Activated T-helper 17 cell treated with anti-CD3 and anti-CD28 coated beads, Interleukin-2, amount 50 U/mL, for 72 hours (primary cell): ENCODE results near the gene GNB1L. TPM values are rescaled to one million over a fixed set of nuclear protein-coding genes. Genes with fewer than 3 reads are reported as not detected.

Experiments
- ATAC-seq: fragments of 150-1000 bp; cut with Tn5 transposase; replicated peaks from 2 replicates; pipeline ENCODE4 v1.10.0; 2021; ENCODE audit warnings: mild to moderate bottlenecking, moderate library complexity
- H3K27ac Mint-ChIP-seq: one replicate; pipeline ENCODE4 v1.8.0; 2022; ENCODE audit warnings: mixed read lengths
- H3K27me3 Mint-ChIP-seq: one replicate; pipeline ENCODE4 v1.8.0; 2022; ENCODE audit warnings: mixed read lengths
- H3K36me3 Mint-ChIP-seq: one replicate; pipeline ENCODE4 v1.8.0; 2022; ENCODE audit warnings: low read depth, mild to moderate bottlenecking, mixed read lengths
- H3K4me1 Mint-ChIP-seq: one replicate; pipeline ENCODE4 v1.8.0; 2022; ENCODE audit warnings: mixed read lengths
- H3K4me3 Mint-ChIP-seq: one replicate; pipeline ENCODE4 v1.8.0; 2022; ENCODE audit warnings: mild to moderate bottlenecking, mixed read lengths
- H3K9me3 Mint-ChIP-seq: one replicate; pipeline ENCODE4 v1.8.0; 2022; ENCODE audit warnings: mixed read lengths
- total RNA-seq, 2 donors: library from RNA; stranded (reverse); gene quantifications; one replicate each; pipeline ENCODE4 v1.2.3, GENCODE V29; 2022

The GNB1L gene
- total RNA-seq, 2 donors from 2014 or later = 10.8 to 14.4 TPM

DNA sequence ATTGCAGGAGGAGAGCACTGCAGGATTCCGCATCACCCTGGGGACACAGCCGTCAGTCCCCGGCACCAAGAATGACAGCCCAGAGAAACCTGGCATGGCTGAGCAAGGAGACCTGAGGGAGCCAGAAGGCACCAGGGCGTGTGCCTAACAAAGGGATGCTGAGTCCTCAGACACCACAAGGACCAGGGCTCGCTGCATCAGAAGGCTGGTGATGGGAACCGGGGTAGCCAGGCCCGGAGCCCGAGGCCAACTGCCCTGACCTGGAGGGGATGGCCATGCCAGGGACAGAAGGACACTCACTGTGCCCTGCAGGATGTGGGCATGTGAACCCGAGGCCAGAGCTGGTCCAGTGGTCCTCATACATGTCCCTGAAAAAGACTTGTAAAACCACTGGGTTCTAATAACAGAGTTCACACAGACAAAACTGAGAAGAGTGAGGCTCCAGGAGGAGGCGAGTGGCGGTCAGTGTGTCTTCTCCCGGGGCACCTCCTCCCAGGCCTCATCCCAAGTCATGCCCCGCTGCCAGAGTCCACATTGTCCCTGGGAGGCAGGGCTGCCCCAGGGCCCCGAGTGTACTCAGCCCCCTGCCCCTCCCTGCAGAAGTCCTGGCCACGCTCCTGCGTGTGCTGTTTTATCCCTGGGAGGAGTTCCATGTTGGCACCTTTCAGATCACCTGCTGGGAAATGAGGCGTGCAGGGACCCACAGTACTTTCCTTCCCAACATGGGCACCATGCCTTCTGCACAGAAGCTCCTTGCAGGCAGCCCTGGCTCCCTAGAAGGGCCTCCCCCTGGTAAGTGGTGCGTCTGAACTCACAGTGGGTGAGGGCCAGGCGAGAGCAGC lies 51.6 kb downstream of the GNB1L start:
- no peaks in the 10 kb centered on the region for H3K27me3 Mint-ChIP-seq
- H3K36me3 Mint-ChIP-seq = peaks cover 12% of the 10 kb centered on the region
- H3K27ac Mint-ChIP-seq = no peak overlapping the region
- H3K9me3 Mint-ChIP-seq = no peaks in the 10 kb centered on the region
- peaks cover 3% of the 10 kb centered on the region for H3K4me1 Mint-ChIP-seq
- ATAC-seq = no peak
- H3K4me3 Mint-ChIP-seq = no peak overlapping the region

DNA sequence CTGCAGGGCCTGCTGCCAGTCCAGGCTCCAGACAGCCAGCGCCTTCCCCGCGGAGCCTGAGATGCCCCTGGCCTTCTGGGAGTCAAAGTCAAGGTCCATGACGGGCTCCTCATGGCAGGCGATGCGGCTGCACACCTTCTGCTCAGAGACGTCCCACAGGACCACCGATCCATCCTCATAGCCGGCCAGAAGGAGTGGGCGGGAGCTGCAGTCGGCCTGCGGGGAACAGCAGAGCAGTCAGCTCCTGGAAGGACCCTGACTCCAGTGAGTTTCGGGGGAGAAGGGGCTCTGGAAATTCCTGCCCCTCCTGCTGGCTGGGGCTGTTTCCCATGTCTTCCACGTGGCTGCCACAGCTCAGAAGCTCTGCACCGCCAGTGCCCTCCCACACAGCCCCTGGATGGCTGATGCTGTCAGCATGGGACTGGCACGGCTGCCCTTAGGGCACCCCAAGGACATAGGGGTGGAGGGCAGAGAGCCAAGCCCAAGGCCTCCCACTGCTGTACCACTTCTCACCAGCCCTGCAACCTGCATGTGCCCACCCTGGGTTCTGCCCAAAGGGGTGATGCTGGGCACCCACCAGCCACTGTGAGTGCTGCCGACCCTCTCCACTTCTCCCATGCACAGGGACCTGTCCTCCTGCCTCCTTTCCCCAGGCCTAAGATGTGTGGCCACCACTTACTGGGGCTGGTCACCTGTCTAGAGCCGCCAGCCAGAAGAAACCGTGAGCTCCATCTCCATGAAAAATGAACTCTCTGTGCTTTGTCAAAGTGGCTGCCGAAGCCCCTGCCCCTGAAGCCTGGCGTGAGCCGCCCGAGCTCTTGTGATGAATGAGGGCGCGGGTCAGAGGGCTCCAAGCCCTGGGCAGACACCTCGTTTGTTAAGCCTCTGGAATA lies 52.4 kb downstream of the GNB1L start:
- Mint-ChIP-seq H3K9me3 (no peaks in the 10 kb centered on the region), H3K4me3 (no peak overlapping the region), H3K27ac (no peak overlapping the region), H3K4me1 (peaks cover 3% of the 10 kb centered on the region), H3K27me3 (no peaks in the 10 kb centered on the region), H3K36me3 (peaks cover 12% of the 10 kb centered on the region)
- ATAC-seq = no peak

DNA sequence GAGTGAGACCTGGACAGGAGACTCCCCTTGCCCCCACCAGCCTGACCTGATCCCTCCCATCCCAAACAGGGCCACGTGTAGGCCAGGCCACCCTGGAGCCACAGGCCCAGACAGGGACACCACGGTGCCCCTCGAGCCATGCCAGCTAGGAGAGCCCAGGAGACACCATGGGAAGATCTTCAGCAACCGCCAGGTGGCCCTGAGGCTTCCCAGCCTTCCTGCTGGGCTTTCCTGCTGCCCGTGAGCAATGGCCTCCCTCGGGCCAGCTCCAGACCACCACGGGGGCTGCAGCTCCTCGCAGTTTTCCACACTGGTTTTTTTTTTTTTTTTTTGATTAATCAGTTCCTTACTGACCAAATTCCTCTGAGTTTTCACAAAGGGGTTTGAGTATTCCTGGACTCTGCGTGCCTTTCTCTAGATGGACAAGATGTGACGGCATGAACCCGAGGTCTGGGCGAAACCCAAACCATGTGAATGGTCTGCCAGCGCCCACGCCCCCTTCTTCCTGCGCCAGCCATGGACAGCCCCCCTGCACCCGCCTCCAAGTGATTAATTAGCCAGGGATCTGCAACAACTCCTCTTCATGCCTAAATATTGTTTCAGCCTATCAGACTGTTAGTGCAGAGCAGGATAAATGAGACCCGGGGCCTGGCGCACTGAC lies 53.2 kb downstream of the GNB1L start:
- Mint-ChIP-seq H3K4me3 (no peak overlapping the region), H3K4me1 (peaks cover 3% of the 10 kb centered on the region), H3K27ac (no peak overlapping the region), H3K27me3 (no peaks in the 10 kb centered on the region), H3K9me3 (no peaks in the 10 kb centered on the region), H3K36me3 (peaks cover 12% of the 10 kb centered on the region)
- no peak for ATAC-seq

DNA sequence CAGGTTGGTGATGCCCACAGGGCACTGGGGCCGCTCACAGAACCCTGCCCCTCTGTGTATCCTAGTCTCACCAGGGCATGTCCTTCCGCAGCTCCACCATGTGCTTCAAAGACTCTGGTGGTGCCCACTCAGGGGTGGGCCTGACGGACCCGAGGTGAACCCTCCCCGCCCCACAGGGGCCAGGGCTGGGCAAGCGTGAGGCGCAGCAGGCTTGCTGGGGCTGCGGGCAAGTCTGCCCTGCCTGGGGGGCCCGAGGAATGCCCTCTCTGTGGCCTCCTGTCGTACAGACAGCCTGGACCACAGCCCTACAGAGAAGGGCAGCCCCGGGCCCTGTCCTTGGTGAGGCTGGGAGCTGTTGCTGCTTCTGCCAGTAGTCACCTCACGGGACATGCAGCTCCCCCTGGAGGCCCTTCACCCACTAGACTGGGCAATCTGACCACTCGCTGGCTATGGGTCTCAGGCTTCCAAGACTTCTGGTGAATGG lies 53.9 kb downstream of the GNB1L start:
- Mint-ChIP-seq H3K9me3 (no peaks in the 10 kb centered on the region), H3K36me3 (peaks cover 12% of the 10 kb centered on the region), H3K4me3 (no peak overlapping the region), H3K27ac (no peak overlapping the region), H3K27me3 (no peaks in the 10 kb centered on the region), H3K4me1 (peaks cover 3% of the 10 kb centered on the region)
- no peak for ATAC-seq

DNA sequence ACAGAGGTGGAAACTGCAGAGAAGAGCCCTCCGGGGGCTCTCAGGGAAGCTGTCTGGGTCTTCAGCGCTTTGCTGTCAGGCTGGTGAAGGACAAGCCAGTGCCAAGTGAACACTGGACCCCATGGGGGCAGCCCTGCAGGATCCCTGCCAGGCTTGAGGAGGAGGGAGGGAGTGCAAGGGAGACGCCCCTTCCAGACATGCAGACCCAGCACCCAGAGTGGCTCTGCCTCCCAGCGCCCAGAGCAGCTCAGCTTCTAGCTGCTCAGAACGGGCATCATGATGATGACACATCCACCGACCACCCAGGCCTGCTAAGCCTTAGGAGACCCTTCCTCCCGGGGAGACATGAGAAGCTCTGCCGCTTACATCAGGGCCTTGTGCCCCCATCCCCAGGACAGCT lies 54.4 kb downstream of the GNB1L start:
- Mint-ChIP-seq H3K9me3 (no peaks in the 10 kb centered on the region), H3K4me3 (no peak overlapping the region), H3K27me3 (no peaks in the 10 kb centered on the region), H3K27ac (no peak overlapping the region), H3K4me1 (peaks cover 3% of the 10 kb centered on the region), H3K36me3 (peaks cover 12% of the 10 kb centered on the region)
- no peak for ATAC-seq

DNA sequence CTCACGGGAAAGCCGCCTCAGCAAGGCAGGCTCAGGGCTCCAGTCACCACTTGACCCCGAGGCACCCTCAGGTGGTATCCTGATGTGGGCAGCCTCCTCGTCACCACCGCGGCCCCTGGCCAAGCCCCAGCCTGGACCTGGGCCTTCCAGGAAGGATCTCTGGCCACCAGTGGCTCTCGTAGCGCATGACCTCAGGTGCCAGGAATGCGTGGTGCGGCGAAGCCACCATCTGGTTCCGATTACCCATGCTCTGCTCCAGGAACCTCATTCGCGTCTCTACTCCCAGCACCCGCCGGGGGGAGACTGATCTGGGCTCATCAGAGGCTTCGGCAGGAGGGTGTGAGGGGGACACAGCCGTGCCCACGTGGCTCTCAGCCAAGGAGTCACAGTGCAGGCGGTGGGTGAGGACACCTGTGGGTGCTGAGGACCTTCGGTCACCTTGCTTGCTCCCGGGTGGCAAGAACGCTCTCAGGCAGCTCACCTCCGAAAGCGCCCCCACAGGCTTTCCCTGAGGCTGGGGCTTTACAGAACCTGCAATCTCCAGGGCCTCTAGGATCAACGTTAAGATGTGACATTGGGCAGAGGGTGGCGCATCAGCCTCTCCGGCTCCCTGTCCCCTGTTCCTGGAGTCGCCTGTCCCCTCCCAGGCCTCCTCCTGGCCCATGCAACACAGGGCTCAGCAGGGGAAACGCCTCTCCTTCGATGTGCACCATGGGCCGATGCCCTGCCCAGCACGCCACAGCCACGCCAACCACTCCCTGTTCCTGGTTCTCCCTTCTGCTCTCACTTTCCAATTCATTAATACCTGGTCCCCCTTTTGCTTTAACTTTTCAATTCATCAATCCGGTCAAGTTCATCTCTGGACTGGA lies 55.1 kb downstream of the GNB1L start:
- H3K4me3 Mint-ChIP-seq = no peak overlapping the region
- H3K36me3 Mint-ChIP-seq = peaks cover 12% of the 10 kb centered on the region
- H3K27me3 Mint-ChIP-seq = no peaks in the 10 kb centered on the region
- H3K4me1 Mint-ChIP-seq = peaks cover 3% of the 10 kb centered on the region
- no peak overlapping the region for H3K27ac Mint-ChIP-seq
- ATAC-seq = no peak
- H3K9me3 Mint-ChIP-seq = no peaks in the 10 kb centered on the region

DNA sequence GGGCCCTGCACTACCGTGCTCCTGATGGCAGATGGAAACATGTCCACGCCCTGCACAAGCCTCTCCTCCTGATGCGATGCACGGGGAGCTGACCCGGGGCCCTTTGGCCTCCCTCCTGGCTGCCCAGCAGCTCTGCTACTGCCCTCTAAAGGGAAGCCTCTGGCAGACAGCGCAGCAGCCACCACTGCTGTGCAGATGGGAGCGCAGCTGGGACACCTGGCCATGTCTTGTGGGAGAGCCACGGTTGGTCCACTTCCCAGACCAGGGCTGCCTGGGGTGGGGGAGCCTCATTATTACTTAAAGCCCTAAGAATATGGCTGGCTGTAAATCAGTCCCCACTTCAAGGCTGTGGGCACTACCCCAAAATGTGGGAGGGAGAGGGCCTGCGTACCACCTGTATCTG lies 55.8 kb downstream of the GNB1L start:
- no peaks in the 10 kb centered on the region for H3K27me3 Mint-ChIP-seq
- ATAC-seq = no peak
- peaks cover 3% of the 10 kb centered on the region for H3K4me1 Mint-ChIP-seq
- no peak overlapping the region for H3K4me3 Mint-ChIP-seq
- H3K9me3 Mint-ChIP-seq = no peaks in the 10 kb centered on the region
- H3K27ac Mint-ChIP-seq = no peak overlapping the region
- peaks cover 13% of the 10 kb centered on the region for H3K36me3 Mint-ChIP-seq

DNA sequence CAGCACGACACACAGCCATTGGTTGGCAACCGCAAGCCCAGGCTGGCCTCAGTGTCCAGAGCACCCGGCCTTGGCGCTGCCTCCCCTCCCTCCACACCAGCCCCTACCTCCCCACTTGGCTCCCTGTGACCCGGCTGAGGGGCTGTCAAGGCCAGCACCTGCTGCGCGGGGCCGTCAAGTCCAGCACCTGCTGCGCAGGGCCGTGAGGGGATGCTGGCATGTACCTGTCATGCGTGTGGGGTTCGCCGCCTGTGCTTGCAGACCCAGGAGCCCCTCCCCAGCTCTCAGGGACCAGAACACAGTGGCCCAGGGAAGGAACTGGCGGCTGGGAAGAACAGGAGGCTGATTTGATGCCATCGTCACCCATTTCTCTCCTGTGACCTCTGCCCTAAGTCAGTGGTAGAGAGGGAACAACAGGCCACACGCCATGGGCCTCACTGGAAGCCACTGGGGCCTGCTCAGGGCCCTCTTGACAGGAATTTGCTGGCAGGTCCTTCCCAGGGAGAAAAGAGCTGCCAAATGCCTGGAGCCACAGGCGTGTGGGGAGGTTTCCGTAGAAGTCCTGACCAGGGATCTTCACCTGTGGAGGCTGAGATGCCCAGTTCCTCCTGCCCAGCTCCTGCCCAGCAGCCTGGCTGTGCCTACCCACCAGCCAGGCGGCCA lies 56.5 kb downstream of the GNB1L start:
- H3K4me1 Mint-ChIP-seq = peaks cover 3% of the 10 kb centered on the region
- no peak overlapping the region for H3K27ac Mint-ChIP-seq
- no peak for ATAC-seq
- H3K36me3 Mint-ChIP-seq = peaks cover 21% of the 10 kb centered on the region
- H3K4me3 Mint-ChIP-seq = no peak overlapping the region
- no peaks in the 10 kb centered on the region for H3K27me3 Mint-ChIP-seq
- H3K9me3 Mint-ChIP-seq = peaks cover 5% of the 10 kb centered on the region

DNA sequence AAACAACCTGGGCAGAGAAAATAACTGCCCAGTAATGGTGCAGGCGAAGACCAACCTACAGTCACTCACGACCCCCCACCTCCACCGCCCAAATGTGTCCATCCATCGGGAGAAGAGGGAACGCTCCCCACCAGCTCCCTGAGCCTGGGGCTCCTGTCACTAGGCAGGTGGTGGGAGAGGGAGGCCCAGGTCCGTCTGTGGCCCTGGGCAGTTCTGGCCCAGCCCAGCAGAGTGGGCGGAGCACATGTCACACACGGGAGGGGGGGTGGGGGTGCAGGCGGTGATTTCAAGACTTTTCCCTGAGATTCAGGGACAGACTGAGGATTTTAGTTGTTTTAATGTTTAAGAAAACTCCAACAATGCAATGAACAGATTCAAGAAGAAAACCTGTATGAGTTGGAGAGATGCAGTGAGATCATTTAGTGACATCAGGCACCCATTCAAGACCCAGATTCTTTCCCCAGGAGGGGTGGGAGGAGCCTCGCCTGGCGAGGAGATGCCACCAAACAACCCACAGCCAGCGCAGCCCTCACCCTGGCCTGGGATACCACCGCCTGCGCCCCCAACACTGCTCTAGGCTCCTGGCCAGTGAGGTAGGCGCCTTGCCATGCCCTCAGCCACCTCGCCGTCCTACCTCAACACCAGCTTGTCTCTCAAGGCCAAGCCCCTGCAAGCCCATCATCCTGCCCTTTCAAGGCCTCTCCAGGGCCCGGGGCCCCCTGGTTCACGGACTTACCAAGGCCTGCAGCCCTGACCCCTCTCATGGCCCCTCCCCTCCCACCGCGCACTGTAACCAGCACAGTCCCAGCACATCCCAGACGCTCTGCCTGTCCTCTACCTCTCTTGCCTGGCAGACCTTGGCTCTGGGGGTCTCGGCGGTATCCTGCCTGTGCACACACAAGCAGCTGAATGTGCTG lies 57.3 kb downstream of the GNB1L start:
- peaks cover 3% of the 10 kb centered on the region for H3K4me1 Mint-ChIP-seq

DNA sequence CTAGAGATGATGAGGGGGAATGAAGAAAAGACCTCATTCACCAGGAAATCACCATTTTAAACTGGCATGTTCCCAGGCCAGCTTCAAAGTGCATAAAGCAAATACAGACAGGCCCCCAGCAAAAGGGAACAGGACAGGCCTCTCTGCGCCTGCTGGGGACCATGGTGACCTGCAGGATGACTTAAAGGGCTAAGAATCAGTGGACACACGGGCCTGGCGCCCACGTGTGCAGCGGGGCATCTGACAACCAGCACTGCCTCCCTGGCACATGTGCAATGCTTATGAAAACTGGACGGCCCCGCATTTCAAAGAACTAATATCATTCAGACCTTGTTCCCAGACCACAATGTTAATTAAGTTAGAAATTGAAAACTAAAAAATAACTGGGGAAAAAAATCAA lies 58.5 kb downstream of the GNB1L start:
- H3K4me3 Mint-ChIP-seq = no peak overlapping the region
- peaks cover 3% of the 10 kb centered on the region for H3K4me1 Mint-ChIP-seq
- no peak for ATAC-seq
- H3K9me3 Mint-ChIP-seq = peaks cover 10% of the 10 kb centered on the region
- H3K36me3 Mint-ChIP-seq = peaks cover 34% of the 10 kb centered on the region
- H3K27me3 Mint-ChIP-seq = no peaks in the 10 kb centered on the region
- H3K27ac Mint-ChIP-seq = no peak overlapping the region

More for the DNA sequence above, 57.3 kb downstream of the GNB1L start:
- Mint-ChIP-seq H3K9me3 (peaks cover 6% of the 10 kb centered on the region), H3K27ac (no peak overlapping the region), H3K4me3 (no peak overlapping the region), H3K36me3 (peaks cover 25% of the 10 kb centered on the region), H3K27me3 (no peaks in the 10 kb centered on the region)
- no peak for ATAC-seq

DNA sequence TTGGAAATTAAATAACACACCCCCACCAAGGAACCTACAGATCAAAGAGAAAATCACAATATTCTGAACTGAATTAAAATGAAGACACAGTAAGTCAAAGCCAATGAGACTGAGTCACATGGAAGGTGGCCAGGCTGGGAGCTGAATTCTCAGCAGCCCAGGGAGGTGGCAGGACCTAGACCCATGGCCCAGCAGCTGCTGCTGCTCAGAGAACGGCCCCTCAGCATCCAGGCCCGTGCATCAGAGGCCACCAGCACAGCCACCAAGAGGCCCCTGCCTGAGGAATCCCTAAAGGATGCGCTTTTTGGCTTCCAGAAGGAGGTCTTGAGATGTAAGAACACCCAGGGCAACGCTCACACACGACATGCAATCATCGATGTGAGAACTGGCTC lies 59.1 kb downstream of the GNB1L start:
- peaks cover 10% of the 10 kb centered on the region for H3K9me3 Mint-ChIP-seq
- no peak overlapping the region for H3K27ac Mint-ChIP-seq
- H3K36me3 Mint-ChIP-seq = peaks cover 39% of the 10 kb centered on the region
- H3K27me3 Mint-ChIP-seq = no peaks in the 10 kb centered on the region
- no peak overlapping the region for H3K4me3 Mint-ChIP-seq
- ATAC-seq = no peak
- peaks cover 3% of the 10 kb centered on the region for H3K4me1 Mint-ChIP-seq

DNA sequence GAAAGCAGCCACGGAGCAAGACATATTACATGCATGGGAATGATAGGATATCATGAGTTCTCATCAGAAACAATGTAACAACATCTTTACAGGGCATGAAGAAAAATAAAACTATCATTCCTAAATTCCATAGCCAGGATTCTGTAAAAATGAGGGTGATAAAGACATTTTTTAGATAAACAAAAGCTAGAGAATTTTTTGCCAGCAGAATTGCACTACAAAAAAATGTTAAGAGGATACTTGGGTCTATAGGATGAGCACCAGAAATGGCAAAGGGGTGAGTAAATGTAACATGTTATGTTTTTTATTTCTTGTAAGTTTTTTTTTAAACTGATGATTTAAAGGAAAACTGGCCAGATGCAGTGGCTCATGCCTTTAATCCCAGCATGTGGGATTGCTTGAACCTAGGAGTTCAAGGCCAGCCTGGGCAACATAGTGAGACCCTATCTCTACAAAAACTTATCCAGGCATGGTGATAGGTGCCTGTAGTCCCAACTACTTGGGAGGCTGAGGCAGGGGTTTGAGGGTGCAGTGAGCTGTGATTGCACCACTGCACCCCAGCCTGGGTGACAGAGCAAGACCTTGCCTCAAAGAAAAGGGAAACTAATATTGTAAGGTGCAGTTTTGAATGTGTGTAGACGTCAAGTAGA lies 60.9 kb downstream of the GNB1L start:
- no peak overlapping the region for H3K27ac Mint-ChIP-seq
- H3K4me3 Mint-ChIP-seq = no peak overlapping the region
- no peaks in the 10 kb centered on the region for H3K27me3 Mint-ChIP-seq
- H3K9me3 Mint-ChIP-seq = peaks cover 10% of the 10 kb centered on the region
- no peaks in the 10 kb centered on the region for H3K4me1 Mint-ChIP-seq
- H3K36me3 Mint-ChIP-seq = peaks cover 43% of the 10 kb centered on the region
- no peak for ATAC-seq
